Neural cell (in vitro differentiated cells): ENCODE results near the gene ZBTB11. TPM values are rescaled to one million over a fixed set of nuclear protein-coding genes. Genes with fewer than 3 reads are reported as not detected.

ENCODE experiments used
- H2AFZ ChIP-seq: fragments of 200-600, 300-800 bp; sonication (generic), shearing (Covaris generic); 2 replicates; pipeline ENCODE4 v1.6.0; 2014; ENCODE audit warnings: low read depth, mild to moderate bottlenecking, antibody characterized with exemption, low read length, moderate library complexity
- H3F3A ChIP-seq: fragments of 200-600 bp; shearing (Covaris generic); 2 replicates; pipeline ENCODE4 v1.6.1; 2016; ENCODE audit warnings: mild to moderate bottlenecking, moderate library complexity, mixed read lengths, antibody characterized with exemption, low read length; ENCODE audit not compliant: insufficient read depth, poor library complexity, severe bottlenecking
- H3K27ac ChIP-seq: fragments of 200-600, 300-800 bp; sonication (generic), shearing (Covaris generic); 2 replicates; pipeline ENCODE4 v1.5.1; 2014; ENCODE audit warnings: mild to moderate bottlenecking, low read length, moderate library complexity
- H3K27me3 ChIP-seq: fragments of 300-800, 200-600 bp; sonication (generic), shearing (Covaris generic); 2 replicates; pipeline ENCODE4 v1.6.0; 2014; ENCODE audit warnings: mild to moderate bottlenecking, low read depth, low read length, moderate library complexity; ENCODE audit not compliant: insufficient read depth
- H3K36me3 ChIP-seq: fragments of 300-800, 200-600 bp; sonication (generic), shearing (Covaris generic); 2 replicates; pipeline ENCODE4 v1.5.1; 2014; ENCODE audit warnings: mild to moderate bottlenecking, antibody characterized with exemption, low read length, moderate library complexity; ENCODE audit not compliant: insufficient read depth
- H3K4me2 ChIP-seq: fragments of 300-800, 200-600 bp; sonication (generic), shearing (Covaris generic); 2 replicates; pipeline ENCODE4 v1.6.0; 2014; ENCODE audit warnings: mild to moderate bottlenecking, low read length
- H3K4me3 ChIP-seq: fragments of 300-800, 200-600 bp; sonication (generic), shearing (Covaris generic); 2 replicates; pipeline ENCODE4 v1.5.1; 2014; ENCODE audit warnings: mild to moderate bottlenecking, low read length, moderate library complexity
- H3K79me2 ChIP-seq: fragments of 200-600 bp; shearing (Covaris generic); replicated peaks from 2 replicates; pipeline ENCODE4 v1.6.0; 2014; ENCODE audit warnings: mild to moderate bottlenecking, low read length, moderate library complexity; ENCODE audit not compliant: insufficient read depth
- H3K9ac ChIP-seq: fragments of 300-800, 200-600 bp; sonication (generic), shearing (Covaris generic); 2 replicates; pipeline ENCODE4 v1.6.1; 2016; ENCODE audit warnings: mild to moderate bottlenecking, low read length, mixed read lengths
- H3K9me2 ChIP-seq: fragments of 200-600 bp; shearing (Covaris generic); 2 replicates; pipeline ENCODE4 v1.6.1; 2016; ENCODE audit warnings: mild to moderate bottlenecking, low read length, mixed read lengths; ENCODE audit not compliant: insufficient read depth
- H3K9me3 ChIP-seq: fragments of 200-600, 300-800 bp; sonication (generic), shearing (Covaris generic); 2 replicates; pipeline ENCODE4 v1.6.1; 2016; ENCODE audit warnings: mild to moderate bottlenecking, mixed run types, low read length, moderate library complexity, mixed read lengths
- H4K20me1 ChIP-seq: fragments of 200-600 bp; shearing (Covaris generic); 2 replicates; pipeline ENCODE4 v1.6.1; 2016; ENCODE audit warnings: mild to moderate bottlenecking, mixed run types; ENCODE audit not compliant: insufficient read depth
- EP300 ChIP-seq: fragments of 450-650 bp; conservative IDR thresholded peaks from 2 replicates; pipeline ENCODE4 v1.6.1; 2014; ENCODE audit warnings: antibody characterized with exemption, mild to moderate bottlenecking, moderate library complexity; ENCODE audit not compliant: poor library complexity, severe bottlenecking
- EZH2 ChIP-seq: fragments of 200-600, 300-800 bp; shearing (Covaris generic), sonication (generic); IDR thresholded peaks from 2 replicates; pipeline ENCODE4 v1.6.1; 2014; ENCODE audit warnings: antibody characterized with exemption, low read length, borderline replicate concordance, mild to moderate bottlenecking; ENCODE audit not compliant: insufficient read depth, poor library complexity, severe bottlenecking
- MXI1 ChIP-seq: fragments of 450-650 bp; conservative IDR thresholded peaks from 2 replicates; pipeline ENCODE4 v1.6.1; 2014; ENCODE audit warnings: antibody characterized with exemption, mild to moderate bottlenecking; ENCODE audit not compliant: poor library complexity, severe bottlenecking
- POLR2AphosphoS5 ChIP-seq: IDR thresholded peaks from 2 replicates; pipeline ENCODE4 v1.6.1; 2012
- RAD21 ChIP-seq: fragments of 450-650 bp; conservative IDR thresholded peaks from 2 replicates; pipeline ENCODE4 v1.6.1; 2014; ENCODE audit warnings: antibody characterized with exemption, mild to moderate bottlenecking, moderate library complexity
- REST ChIP-seq: IDR thresholded peaks from 2 replicates; pipeline ENCODE4 v1.6.1; 2012; ENCODE audit warnings: borderline replicate concordance
- SMC3 ChIP-seq: fragments of 450-650 bp; conservative IDR thresholded peaks from 2 replicates; pipeline ENCODE4 v1.6.1; 2014; ENCODE audit warnings: antibody characterized with exemption, mild to moderate bottlenecking, moderate library complexity; ENCODE audit not compliant: poor library complexity
- TAF1 ChIP-seq: IDR thresholded peaks from 2 replicates; pipeline ENCODE4 v1.6.1; 2012; ENCODE audit warnings: low read depth
- polyA plus RNA-seq: library from polyadenylated mRNA; depleted of rRNA; stranded (reverse); fragments of >200 nt; gene quantifications from 2 replicates; pipeline ENCODE4 v1.2.3, GENCODE V29; 2014
- TF ChIP-seq, protein P1 (sequence below): fragments of 450-650 bp; IDR thresholded peaks from 2 replicates; pipeline ENCODE4 v1.5.1; 2014; ENCODE audit warnings: antibody characterized with exemption, mild to moderate bottlenecking, moderate library complexity; ENCODE audit not compliant: poor library complexity, severe bottlenecking

Gene ZBTB11
- polyA plus RNA-seq, 1 donor from 2014 or later: 23.5 TPM

DNA sequence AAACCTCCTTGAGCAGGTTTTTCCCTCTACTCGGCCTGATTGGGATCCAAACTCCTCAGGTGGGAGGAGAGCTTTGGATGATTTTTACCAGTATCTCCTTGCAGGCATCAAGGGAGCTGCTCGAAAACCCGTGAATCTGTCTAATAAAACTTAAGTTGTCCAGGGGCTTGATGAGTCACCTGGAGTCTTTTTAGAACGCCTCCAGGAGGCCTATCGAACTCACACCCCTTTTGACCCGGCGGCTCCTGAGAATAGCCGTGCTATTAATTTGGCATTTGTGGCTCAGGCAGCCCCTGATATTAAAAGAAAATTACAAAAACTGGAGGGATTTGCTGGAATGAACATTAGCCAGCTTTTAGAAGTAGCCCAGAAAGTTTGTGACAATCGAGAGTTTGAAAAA lies 41.6 kb downstream of the ZBTB11 start:
- H3K79me2 ChIP-seq: no peaks in the 10 kb centered on the region
- no peak overlapping the region for H2AFZ ChIP-seq
- H3F3A ChIP-seq: no peaks in the 10 kb centered on the region
- H3K9ac ChIP-seq: no peak overlapping the region
- TF ChIP-seq TAF1: no peak
- TF ChIP-seq MXI1: no peak
- no peak for TF ChIP-seq POLR2AphosphoS5
- TF ChIP-seq RAD21: no peak
- TF ChIP-seq EP300: no peak
- no peak for TF ChIP-seq REST
- no peak for TF ChIP-seq EZH2
- TF ChIP-seq, protein P1, sequence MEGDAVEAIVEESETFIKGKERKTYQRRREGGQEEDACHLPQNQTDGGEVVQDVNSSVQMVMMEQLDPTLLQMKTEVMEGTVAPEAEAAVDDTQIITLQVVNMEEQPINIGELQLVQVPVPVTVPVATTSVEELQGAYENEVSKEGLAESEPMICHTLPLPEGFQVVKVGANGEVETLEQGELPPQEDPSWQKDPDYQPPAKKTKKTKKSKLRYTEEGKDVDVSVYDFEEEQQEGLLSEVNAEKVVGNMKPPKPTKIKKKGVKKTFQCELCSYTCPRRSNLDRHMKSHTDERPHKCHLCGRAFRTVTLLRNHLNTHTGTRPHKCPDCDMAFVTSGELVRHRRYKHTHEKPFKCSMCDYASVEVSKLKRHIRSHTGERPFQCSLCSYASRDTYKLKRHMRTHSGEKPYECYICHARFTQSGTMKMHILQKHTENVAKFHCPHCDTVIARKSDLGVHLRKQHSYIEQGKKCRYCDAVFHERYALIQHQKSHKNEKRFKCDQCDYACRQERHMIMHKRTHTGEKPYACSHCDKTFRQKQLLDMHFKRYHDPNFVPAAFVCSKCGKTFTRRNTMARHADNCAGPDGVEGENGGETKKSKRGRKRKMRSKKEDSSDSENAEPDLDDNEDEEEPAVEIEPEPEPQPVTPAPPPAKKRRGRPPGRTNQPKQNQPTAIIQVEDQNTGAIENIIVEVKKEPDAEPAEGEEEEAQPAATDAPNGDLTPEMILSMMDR: no peak
- TF ChIP-seq SMC3: no peak
- no peak overlapping the region for H3K27ac ChIP-seq
- no peak overlapping the region for H3K4me3 ChIP-seq
- H3K9me2 ChIP-seq: no peaks in the 10 kb centered on the region
- H3K9me3 ChIP-seq: no peaks in the 10 kb centered on the region
- H4K20me1 ChIP-seq: no peaks in the 10 kb centered on the region
- H3K27me3 ChIP-seq: no peaks in the 10 kb centered on the region
- H3K4me2 ChIP-seq: no peak overlapping the region
- H3K36me3 ChIP-seq: no peaks in the 10 kb centered on the region

- H2AFZ ChIP-seq: no peak overlapping the region
- H3K36me3 ChIP-seq: no peaks in the 10 kb centered on the region
- H4K20me1 ChIP-seq: no peaks in the 10 kb centered on the region
- H3K9me2 ChIP-seq: no peaks in the 10 kb centered on the region
- H3K9me3 ChIP-seq: no peaks in the 10 kb centered on the region
- no peaks in the 10 kb centered on the region for H3K79me2 ChIP-seq
- no peak for TF ChIP-seq MXI1
- no peak for TF ChIP-seq POLR2AphosphoS5
- TF ChIP-seq, protein P1: no peak
- TF ChIP-seq SMC3: no peak
- no peak for TF ChIP-seq EZH2
- no peak for TF ChIP-seq EP300
- no peak for TF ChIP-seq RAD21
- no peak for TF ChIP-seq REST
- no peak for TF ChIP-seq TAF1
- no peak overlapping the region for H3K4me2 ChIP-seq
- no peaks in the 10 kb centered on the region for H3K27me3 ChIP-seq
- H3K27ac ChIP-seq: no peak overlapping the region
- no peak overlapping the region for H3K4me3 ChIP-seq
- H3K9ac ChIP-seq: no peak overlapping the region
- H3F3A ChIP-seq: no peaks in the 10 kb centered on the region
Observed at GRCh38 chr3:101634591-101635196, 42.2 kb downstream of the ZBTB11 start.
